RPMI7951 (cell line): ENCODE data around the gene BCL7B. TPM values are rescaled to one million over a fixed set of nuclear protein-coding genes. Genes with fewer than 3 reads are reported as not detected.
"Not testable (repeated sequence)": the region's sequence is repeated elsewhere in the genome, so short reads cannot be mapped to it uniquely, and the experiment has no call there.

Source experiments
- DNase-seq: peaks from one replicate; pipeline ENCODE4 v3.0.0-alpha.2; 2012; ENCODE audit warnings: low read depth
- total RNA-seq: library from RNA; depleted of rRNA; stranded (reverse); fragments of >200 nt; shearing (Covaris generic); gene quantifications from 2 replicates; pipeline ENCODE4 v1.2.3, GENCODE V29; 2014; rRNA removed

Gene BCL7B
- total RNA-seq, 1 experiment from 2014 or later = 32.8 TPM

DNA sequence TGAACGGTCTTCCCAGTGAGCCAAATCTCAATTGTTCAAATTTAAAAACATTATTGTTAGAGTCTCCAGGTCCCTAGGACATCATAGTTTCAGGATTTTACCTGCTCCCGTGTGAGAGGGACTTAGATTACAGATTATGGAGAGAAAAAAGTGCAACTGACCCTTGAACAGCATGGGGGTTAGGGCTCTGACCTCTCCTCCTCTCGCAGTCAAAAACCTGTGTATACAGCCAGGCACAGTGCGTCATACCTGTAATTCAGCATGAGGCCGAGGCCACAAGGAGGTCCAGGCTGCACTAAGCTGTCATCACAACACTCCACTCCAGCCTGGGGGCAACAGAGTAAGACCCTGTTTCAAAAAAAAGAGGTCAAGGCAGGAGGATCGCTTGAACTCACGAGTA lies 60.9 kb downstream of the BCL7B start:
- no peak for DNase-seq

DNA sequence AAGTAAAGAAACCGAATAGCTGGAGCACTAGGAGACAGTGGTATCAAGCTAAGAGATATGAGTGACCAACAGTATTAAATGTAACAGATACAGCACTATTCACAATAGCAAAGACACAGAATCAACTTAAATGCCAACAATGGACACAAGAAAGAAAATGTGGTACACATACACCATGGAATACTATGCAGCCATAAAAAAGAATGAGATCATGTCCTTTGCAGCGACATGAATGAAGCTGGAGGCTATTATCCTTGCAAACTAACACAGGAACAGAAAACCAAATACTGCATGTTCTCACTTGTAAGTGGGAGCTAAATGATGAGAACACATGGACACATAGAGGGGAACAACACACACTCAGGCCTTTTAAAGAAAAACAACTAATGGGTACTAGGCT lies 62.0 kb downstream of the BCL7B start:
- not testable (repeated sequence) for DNase-seq

DNA sequence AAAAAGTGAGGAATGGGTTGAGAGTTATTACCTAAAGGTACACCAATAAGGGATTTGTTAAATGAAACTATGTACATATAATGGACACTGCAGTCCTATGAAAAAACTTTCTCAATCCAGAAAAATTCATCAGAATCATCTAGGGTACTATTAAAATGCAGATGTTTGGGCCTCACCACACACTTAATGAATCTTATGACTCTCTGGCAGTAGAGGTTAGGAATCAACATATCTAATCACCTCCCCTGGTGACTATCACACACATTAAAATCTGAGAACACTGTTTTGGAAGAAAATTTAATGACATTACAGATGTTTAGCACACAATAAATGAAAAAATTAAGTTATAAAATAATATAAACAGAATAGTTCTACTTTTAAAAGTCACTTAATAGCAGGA lies 67.5 kb downstream of the BCL7B start:
- no peak for DNase-seq

DNA sequence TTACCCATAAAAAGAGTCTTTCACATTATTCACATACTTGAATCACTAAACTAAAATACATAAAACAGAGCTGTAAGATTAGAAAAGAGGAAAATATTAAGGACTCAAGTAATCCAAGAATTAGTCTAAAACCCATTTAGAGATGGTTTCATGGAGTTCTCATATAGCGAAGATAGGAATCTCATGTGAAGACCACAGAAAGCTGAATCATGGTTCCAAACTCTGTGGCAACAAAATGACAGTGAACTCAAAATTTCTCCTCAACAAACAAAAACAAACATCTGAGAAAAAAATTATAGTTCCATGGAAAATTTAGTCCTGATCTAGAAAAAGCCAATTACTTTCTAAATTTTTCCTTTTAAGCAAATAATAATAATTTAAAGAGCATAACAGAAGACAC lies 70.0 kb downstream of the BCL7B start:
- DNase-seq = no peak

Other genes starting within 250 kb of the BCL7B start
- gene NSUN5, start 248.9 kb downstream of the BCL7B start, total RNA-seq = 24.1 and 27.2 TPM in 2 replicates
- gene TRIM50, start 229.6 kb downstream of the BCL7B start, total RNA-seq = not detected in 2 replicates
- not detected in 2 replicates for gene FKBP6, start 229.5 kb downstream of the BCL7B start, total RNA-seq
- 0.60 and 0.88 TPM in 2 replicates for gene FZD9, start 123.9 kb downstream of the BCL7B start, total RNA-seq
- gene BAZ1B, start 35.4 kb downstream of the BCL7B start, total RNA-seq = 54.2 and 60.4 TPM in 2 replicates
- 78.9 and 88.3 TPM in 2 replicates for gene TBL2, start 20.9 kb upstream of the BCL7B start, total RNA-seq
- not detected in 2 replicates for gene MLXIPL, start 66.8 kb upstream of the BCL7B start, total RNA-seq
- 2.0 and 2.1 TPM in 2 replicates for gene VPS37D, start 110.1 kb upstream of the BCL7B start, total RNA-seq
- 2.3 and 2.5 TPM in 2 replicates for gene DNAJC30, start 125.8 kb upstream of the BCL7B start, total RNA-seq
- 54.5 and 55.3 TPM in 2 replicates for gene BUD23, start 125.9 kb upstream of the BCL7B start, total RNA-seq
- gene STX1A, start 162.0 kb upstream of the BCL7B start, total RNA-seq = 36.4 and 45.6 TPM in 2 replicates
- gene ABHD11, start 181.1 kb upstream of the BCL7B start, total RNA-seq = 19.8 and 20.7 TPM in 2 replicates
- gene CLDN3, start 212.6 kb upstream of the BCL7B start, total RNA-seq = not detected in 2 replicates